K562 (cell line): Measurements from ENCODE around the gene DMBT1. TPM values are rescaled to one million over a fixed set of nuclear protein-coding genes. Genes with fewer than 3 reads are reported as not detected.

ENCODE experiments used
- ATAC-seq: fragments of 200-7000 bp; cut with Tn5 transposase; 3 replicates; pipeline ENCODE4 v1.9.1; 2020; ENCODE audit warnings: moderate library complexity
- BruUV-seq: library from RNA; stranded (reverse); fragments of 400-500 nt; replicated peaks from 2 replicates; lab custom pipeline; 2021; lab: Mats Ljungman, UMichigan
- CTCF ChIA-PET: fragments of 300-600 bp; formaldehyde crosslinking; extraction: SDS; loops from one replicate; lab custom pipeline; 2021; ENCODE audit warnings: low intra/inter-chr PET ratio; lab: Yijun Ruan, JAX
- POLR2A ChIA-PET: fragments of 300-600, 350-650 bp; sonication (Branson Sonifier 250); formaldehyde crosslinking; extraction: SDS; loops from one replicate; lab custom pipeline; 2021; ENCODE audit warnings: antibody characterized with exemption, inconsistent platforms; lab: Yijun Ruan, JAX
- DNase-seq, 4 experiments: peaks; one replicate each; pipeline versions ENCODE4 v3.0.0 to v3.0.0-alpha.2; 2011 to 2018; ENCODE audit warnings: low spot score in 3 of 4, mixed read lengths in 3 of 4; ENCODE audit errors: extremely low read depth in 1 of 4
- FAIRE-seq: peaks from 2 replicates; lab custom pipeline; 2011; peaks lifted over from hg19 to GRCh38; lab: Jason Lieb, UNC
- H2AFZ ChIP-seq: 2 replicates; pipeline ENCODE4 v1.6.0; 2011; ENCODE audit warnings: low read depth, low read length, control low read depth, inconsistent platforms
- H3K27ac ChIP-seq: fragments of 200-600 bp; 3 replicates; pipeline ENCODE4 v1.8.0; 2011; ENCODE audit warnings: low read depth, mild to moderate bottlenecking, control low read depth, inconsistent platforms, low read length, moderate library complexity, mixed read lengths; ENCODE audit errors: extremely low read depth
- H3K27me3 ChIP-seq, 2 experiments: fragments of 300-600 bp in 1 of 2; 2 replicates in 1 of 2; 3 replicates in 1 of 2; pipeline versions ENCODE4 v1.6.0 to v1.8.0; 2011; ENCODE audit warnings: inconsistent platforms in 2 of 2, low read length in 2 of 2, mild to moderate bottlenecking in 1 of 2, mixed read lengths in 1 of 2, moderate library complexity in 1 of 2; ENCODE audit not compliant: control insufficient read depth in 2 of 2, insufficient read depth in 2 of 2
- H3K36me3 ChIP-seq: fragments of 300-600 bp; 3 replicates; pipeline ENCODE4 v1.8.0; 2011; ENCODE audit warnings: mild to moderate bottlenecking, low read length, inconsistent platforms; ENCODE audit not compliant: control insufficient read depth, insufficient read depth
- H3K4me1 ChIP-seq, 2 experiments: fragments of 200-600 bp in 1 of 2; replicated peaks in 1 of 2; 2 replicates in 1 of 2; 3 replicates in 1 of 2; pipeline versions ENCODE4 v1.5.1 to v1.8.0; 2011; ENCODE audit warnings: inconsistent platforms in 2 of 2, low read length in 2 of 2, mild to moderate bottlenecking in 1 of 2, mixed read lengths in 1 of 2, moderate library complexity in 1 of 2; ENCODE audit not compliant: control insufficient read depth in 2 of 2, insufficient read depth in 2 of 2
- H3K4me2 ChIP-seq: 2 replicates; pipeline ENCODE4 v1.6.1; 2011; ENCODE audit warnings: low read length, control low read depth, inconsistent platforms, mixed read lengths; ENCODE audit not compliant: insufficient read depth
- H3K4me3 ChIP-seq: fragments of 200-600 bp; sonication (generic), shearing (Covaris generic); 2 replicates; pipeline ENCODE4 v1.5.1; 2016; ENCODE audit warnings: control low read depth, inconsistent platforms
- H3K79me2 ChIP-seq: fragments of 200-600 bp; 3 replicates; pipeline ENCODE4 v1.8.0; 2011; ENCODE audit warnings: low read length, inconsistent platforms; ENCODE audit not compliant: control insufficient read depth, insufficient read depth
- H3K9ac ChIP-seq, 2 experiments: 2 replicates each; pipeline versions ENCODE4 v1.6.0 to v1.6.1; 2011; ENCODE audit warnings: low read depth in 2 of 2, low read length in 2 of 2, control low read depth in 1 of 2, inconsistent platforms in 1 of 2, mild to moderate bottlenecking in 1 of 2, mixed read lengths in 1 of 2; ENCODE audit not compliant: insufficient read depth in 1 of 2
- H3K9me1 ChIP-seq: one replicate; pipeline ENCODE4 v1.6.0; 2011; ENCODE audit warnings: inconsistent platforms, mild to moderate bottlenecking, low read length, moderate library complexity; ENCODE audit not compliant: control insufficient read depth, insufficient read depth
- H3K9me3 ChIP-seq: replicated peaks from 2 replicates; pipeline ENCODE4 v1.5.1; 2011; ENCODE audit warnings: low read depth, low read length, inconsistent platforms; ENCODE audit not compliant: control insufficient read depth, insufficient read depth
- H4K20me1 ChIP-seq: replicated peaks from 2 replicates; pipeline ENCODE4 v1.6.1; 2011; ENCODE audit warnings: low read length, inconsistent platforms, mixed read lengths; ENCODE audit not compliant: control insufficient read depth, insufficient read depth
- BCL6 ChIP-seq: fragments of 250-450 bp; sonication (Bioruptor Pico); IDR thresholded peaks from 2 replicates; pipeline ENCODE4 v1.4.0; 2020
- CTBP1 ChIP-seq: fragments of 450-650 bp; IDR thresholded peaks from 2 replicates; pipeline ENCODE4 v1.6.1; 2016; ENCODE audit warnings: borderline replicate concordance
- DACH1 ChIP-seq: fragments of 450-650 bp; IDR thresholded peaks from 2 replicates; pipeline ENCODE4 v1.6.1; 2018; ENCODE audit not compliant: partially characterized antibody
- HOXB6 ChIP-seq: fragments of 250-450 bp; sonication (Bioruptor Pico); IDR thresholded peaks from 2 replicates; pipeline ENCODE4 v1.5.1; 2022; ENCODE audit warnings: mild to moderate bottlenecking, borderline replicate concordance
- KLF6 ChIP-seq: fragments of 250-450 bp; sonication (Bioruptor Pico); IDR thresholded peaks from 2 replicates; pipeline ENCODE4 v1.4.0; 2020; ENCODE audit warnings: mild to moderate bottlenecking, moderate library complexity, borderline replicate concordance
- NCOA1 ChIP-seq: fragments of 450-650 bp; IDR thresholded peaks from 2 replicates; pipeline ENCODE4 v1.6.1; 2016; ENCODE audit warnings: low read depth
- NR1H2 ChIP-seq: sonication (generic); formaldehyde crosslinking; IDR thresholded peaks from 2 replicates; pipeline ENCODE4 v1.4.0; 2020; ENCODE audit warnings: mild to moderate bottlenecking, missing genetic modification reagents
- NR3C1 ChIP-seq: sonication (generic); formaldehyde crosslinking; IDR thresholded peaks from 2 replicates; pipeline ENCODE4 v1.8.1; 2022; ENCODE audit warnings: missing genetic modification reagents
- PTTG1 ChIP-seq: fragments of 450-650 bp; IDR thresholded peaks from 2 replicates; pipeline ENCODE4 v1.6.1; 2016; ENCODE audit warnings: low read depth, mild to moderate bottlenecking, missing genetic modification characterization, missing compliant biosample characterization
- WHSC1 ChIP-seq: IDR thresholded peaks from one replicate; pipeline ENCODE4 v1.6.1; 2012; ENCODE audit warnings: low read length, control low read depth, inconsistent platforms
- ZNF436 ChIP-seq: fragments of 250-450, 450-650 bp; sonication (Bioruptor Pico); formaldehyde crosslinking; IDR thresholded peaks from 2 replicates; pipeline ENCODE4 v1.7.0; 2020; ENCODE audit warnings: mild to moderate bottlenecking
- WGBS: fragments of 100-300 bp; shearing (Covaris generic); methylation state at CpG from one replicate; pipeline ENCODE4 v1.1.6; 2016; ENCODE audit warnings: low coverage, mixed read lengths; ENCODE audit not compliant: insufficient coverage; ENCODE audit errors: missing lambda C conversion rate; 5-methylcytosine and 5-hydroxymethylcytosine counted together
- in situ Hi-C: fragments of 300-500 bp; cut with MboI; formaldehyde crosslinking; loops from 4 replicates; pipeline ENCODE4 v1.15.0; 2018; ENCODE audit warnings: inconsistent platforms, mixed read lengths
- intact Hi-C: fragments of 100-400 bp; cut with micrococcal nuclease; formaldehyde crosslinking; loops from 2 replicates; pipeline ENCODE4 v1.14.2; 2022
- polyA plus RNA-seq, 8 experiments: library from polyadenylated mRNA; depleted of rRNA in 4 of 8; stranded (reverse) in 5 of 8; unstranded in 3 of 8; fragments of >200 nt; fragmentation: Nextera tagmentation in 2 of 8; fragmentation: Illumina TruSeq in 1 of 8; extraction: Ambion mirVana in 2 of 8; extraction: Trizol in 1 of 8; gene quantifications; 2 replicates each; pipeline versions ENCODE4 v1.2.1 to v1.2.3, GENCODE V29; 2011 to 2014; ENCODE audit warnings: inconsistent platforms in 1 of 8, missing spikeins in 1 of 8
- total RNA-seq, 7 experiments: library from RNA; depleted of rRNA in 6 of 7; stranded (reverse); fragments of >200 nt in 6 of 7; fragmentation: Illumina TruSeq in 2 of 7; extraction: Trizol in 2 of 7; gene quantifications; 2 replicates each; pipeline versions ENCODE4 v1.2.1 to v1.2.3, GENCODE V29; 2011 to 2021; ENCODE audit warnings: low replicate concordance in 1 of 7
- TF ChIP-seq, protein P1 (sequence below): fragments of 450-650 bp; IDR thresholded peaks from 2 replicates; pipeline ENCODE4 v1.6.1; 2016; ENCODE audit warnings: low read depth, mild to moderate bottlenecking, moderate library complexity
- TF ChIP-seq, protein P2 (sequence below): sonication (generic); formaldehyde crosslinking; IDR thresholded peaks from 2 replicates; pipeline ENCODE4 v1.8.0; 2022; ENCODE audit warnings: mild to moderate bottlenecking, low read depth, missing genetic modification reagents
- TF ChIP-seq, protein P3 (sequence below): fragments of 250-450 bp; sonication (Bioruptor Pico); IDR thresholded peaks from 2 replicates; pipeline ENCODE4 v1.6.1; 2021; ENCODE audit warnings: mild to moderate bottlenecking

Gene DMBT1
- total and polyA plus RNA-seq, 9 of the 15 experiments (the other 6 are each of a cell fraction or from before 2014, with no cell fraction given), result 0.01 to 0.07 TPM; not detected in 7

DNA sequence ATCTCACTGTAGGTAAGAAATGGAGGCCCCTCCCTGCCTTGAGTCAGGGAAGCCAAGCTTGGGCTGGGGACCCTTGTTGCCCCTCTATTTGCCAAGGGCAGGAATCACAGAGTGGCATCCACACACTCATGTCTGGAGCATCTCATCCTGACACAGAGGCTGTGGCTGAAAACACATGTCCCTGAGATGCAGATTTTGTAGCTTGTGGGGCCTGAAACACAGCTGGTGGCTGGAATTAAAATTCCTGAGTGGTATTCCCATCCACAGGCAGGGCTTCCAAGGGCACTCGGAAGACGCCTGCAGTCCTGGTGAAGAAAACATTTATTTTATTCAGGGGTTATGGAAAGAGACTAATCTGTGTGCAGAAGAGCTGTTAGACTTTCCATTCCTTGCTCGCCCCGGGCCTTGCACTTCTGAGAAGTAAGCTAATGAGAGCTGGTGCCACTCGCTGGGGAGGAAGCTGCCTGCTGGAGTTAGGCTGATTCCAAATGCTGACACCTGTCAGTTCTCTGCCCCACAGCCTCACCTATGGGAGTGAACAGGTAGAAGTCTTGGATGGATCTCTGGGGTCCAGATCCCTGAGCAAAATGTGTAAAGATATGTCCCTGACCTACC, 103.1 kb downstream of the DMBT1 start (continued):
- TF ChIP-seq, protein P1, sequence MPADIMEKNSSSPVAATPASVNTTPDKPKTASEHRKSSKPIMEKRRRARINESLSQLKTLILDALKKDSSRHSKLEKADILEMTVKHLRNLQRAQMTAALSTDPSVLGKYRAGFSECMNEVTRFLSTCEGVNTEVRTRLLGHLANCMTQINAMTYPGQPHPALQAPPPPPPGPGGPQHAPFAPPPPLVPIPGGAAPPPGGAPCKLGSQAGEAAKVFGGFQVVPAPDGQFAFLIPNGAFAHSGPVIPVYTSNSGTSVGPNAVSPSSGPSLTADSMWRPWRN, result no peak
- TF ChIP-seq HOXB6 (no peak), NCOA1 (no peak)
- TF ChIP-seq, all 486 proteins: peak for 0

DNA sequence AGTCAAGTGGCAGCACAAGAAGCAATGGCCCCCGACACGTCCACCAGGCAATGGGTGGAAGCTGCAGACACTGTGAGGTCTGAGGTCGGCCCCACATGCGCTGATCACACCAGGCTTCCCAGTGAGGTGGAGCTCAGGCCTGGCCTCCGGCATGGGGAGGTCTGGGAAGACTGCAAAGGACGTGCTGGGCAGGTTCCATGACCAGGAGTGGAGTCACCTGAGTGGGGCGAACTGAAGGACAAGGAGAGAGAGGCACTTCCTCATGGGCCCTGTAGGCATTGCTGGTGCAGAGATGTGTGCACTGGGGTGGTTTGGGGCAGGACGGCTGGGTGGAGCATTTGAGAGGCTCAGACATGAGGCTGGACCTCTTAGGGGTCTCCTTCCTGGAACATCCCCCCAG, 103.9 kb downstream of the DMBT1 start:
- Histone ChIP-seq H3K4me2 (no peak overlapping the region), H3K4me1 (no peaks in the 10 kb centered on the region), H3K4me3 (no peak overlapping the region), H3K9me1 (no peaks in the 10 kb centered on the region), H3K27ac (no peak overlapping the region), H3K9me3 (no peaks in the 10 kb centered on the region), H3K27me3 (peaks cover 0 to 5% of the 10 kb centered on the region in 2 experiments; a peak in 2 of 5 replicates), H3K9ac (no peak overlapping the region), H3K36me3 (no peaks in the 10 kb centered on the region), H2AFZ (no peak overlapping the region), H3K79me2 (no peaks in the 10 kb centered on the region), H4K20me1 (no peaks in the 10 kb centered on the region)
- FAIRE-seq (no peak), DNase-seq (no peak), ATAC-seq (no peak)
- CTCF ChIA-PET, result no interaction called here
- intact Hi-C loops (no loop called here), in situ Hi-C loops (no loop called here)
- POLR2A ChIA-PET, result no interaction called here
- WGBS, result 2% methylated on average over 8 of the region's 8 CpGs
- BruUV-seq, result no TSS peak
- TF ChIP-seq, protein P2, sequence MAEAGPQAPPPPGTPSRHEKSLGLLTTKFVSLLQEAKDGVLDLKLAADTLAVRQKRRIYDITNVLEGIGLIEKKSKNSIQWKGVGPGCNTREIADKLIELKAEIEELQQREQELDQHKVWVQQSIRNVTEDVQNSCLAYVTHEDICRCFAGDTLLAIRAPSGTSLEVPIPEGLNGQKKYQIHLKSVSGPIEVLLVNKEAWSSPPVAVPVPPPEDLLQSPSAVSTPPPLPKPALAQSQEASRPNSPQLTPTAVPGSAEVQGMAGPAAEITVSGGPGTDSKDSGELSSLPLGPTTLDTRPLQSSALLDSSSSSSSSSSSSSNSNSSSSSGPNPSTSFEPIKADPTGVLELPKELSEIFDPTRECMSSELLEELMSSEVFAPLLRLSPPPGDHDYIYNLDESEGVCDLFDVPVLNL (CRISPR knock-in tag), result no peak
- no peak for TF ChIP-seq PTTG1
- TF ChIP-seq NR1H2 (CRISPR knock-in tag), result no peak
- TF ChIP-seq, protein P3, sequence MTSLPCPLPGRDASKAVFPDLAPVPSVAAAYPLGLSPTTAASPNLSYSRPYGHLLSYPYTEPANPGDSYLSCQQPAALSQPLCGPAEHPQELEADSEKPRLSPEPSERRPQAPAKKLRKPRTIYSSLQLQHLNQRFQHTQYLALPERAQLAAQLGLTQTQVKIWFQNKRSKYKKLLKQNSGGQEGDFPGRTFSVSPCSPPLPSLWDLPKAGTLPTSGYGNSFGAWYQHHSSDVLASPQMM, result no peak
- no peak for TF ChIP-seq DACH1
- TF ChIP-seq KLF6, result no peak
- TF ChIP-seq ZNF436 (CRISPR knock-in tag), result no peak
- TF ChIP-seq WHSC1, result no peak
- no peak for TF ChIP-seq CTBP1
- TF ChIP-seq NR3C1 (CRISPR knock-in tag), result no peak
- TF ChIP-seq BCL6 (CRISPR knock-in tag), result no peak
